HK-2 (cell line): ENCODE results near the gene FZD2.
A peak's percentile ranks its signal among the peaks of the same experiment; 100 is the strongest.
"Not testable (repeated sequence)": the region's sequence is repeated elsewhere in the genome, so short reads cannot be mapped to it uniquely, and the experiment has no call there.

ENCODE experiments used
- DNase-seq: peaks from one replicate; pipeline ENCODE4 v3.0.0-alpha.2; 2018; ENCODE audit not compliant: unreplicated experiment

Gene FZD2

GRCh38 chr17:44556832-44557606, at the start of gene FZD2:
Gene FZD2 (plus strand): TSS chr17:44557484. CDS start chr17:44557689, 205 bp downstream.
- DNase-seq, result peak; percentile 95

- DNase-seq, result not testable (repeated sequence)
These were observed 45.8 kb upstream of the FZD2 start for GRCh38 chr17:44511241-44512134.

DNA sequence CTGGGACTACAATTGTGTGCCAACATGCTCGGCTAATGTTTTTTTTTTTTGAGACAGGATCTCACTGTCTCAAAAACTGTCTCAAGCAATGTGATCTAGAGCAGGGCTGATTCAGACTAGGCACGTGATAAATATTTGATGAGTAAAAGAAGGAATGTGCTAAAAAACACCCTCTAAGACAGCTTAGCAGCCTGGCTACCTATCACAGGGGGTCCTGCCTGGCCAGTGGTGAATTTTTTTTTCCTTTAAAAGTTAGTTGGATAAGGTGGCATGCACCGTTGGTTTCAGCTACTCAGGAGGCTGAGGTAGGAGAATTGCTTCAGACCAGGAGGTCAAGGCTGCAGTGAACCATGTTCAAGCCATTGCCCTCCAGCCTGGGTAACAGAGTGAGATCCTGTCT, 39.3 kb upstream of the FZD2 start:
- peak; percentile 54 for DNase-seq

GRCh38 chr17:44522883-44523671, 34.2 kb upstream of the FZD2 start:
- no peak for DNase-seq

GRCh38 chr17:44523672-44523972, 33.7 kb upstream of the FZD2 start:
- DNase-seq, result no peak

DNA sequence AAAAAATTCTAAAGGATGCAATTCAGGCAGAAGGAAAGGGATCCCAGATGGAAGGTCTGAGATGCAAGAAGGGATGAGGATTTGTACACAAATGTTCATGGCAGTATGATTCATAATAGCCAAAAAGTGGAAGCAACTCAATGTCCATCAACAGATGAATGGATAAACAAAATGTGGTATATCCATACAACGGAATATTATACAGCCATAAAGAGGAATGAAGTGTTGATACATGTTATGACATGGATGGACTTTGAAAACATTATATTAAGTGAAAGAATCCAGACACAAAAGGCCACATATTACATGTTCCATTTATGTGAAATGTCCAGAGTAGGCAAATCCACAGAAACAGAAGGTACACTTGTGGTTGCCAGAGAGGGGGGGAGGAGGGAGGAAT, 30.2 kb upstream of the FZD2 start:
- no peak for DNase-seq

GRCh38 chr17:44527954-44528353, 29.3 kb upstream of the FZD2 start:
- no peak for DNase-seq

- DNase-seq, result no peak
These were observed 27.4 kb upstream of the FZD2 start for GRCh38 chr17:44529864-44530263.

- no peak for DNase-seq
These were observed 26.3 kb upstream of the FZD2 start for GRCh38 chr17:44530896-44531418.

GRCh38 chr17:44533533-44534246, 23.6 kb upstream of the FZD2 start:
- DNase-seq, result peak; percentile 92

DNA sequence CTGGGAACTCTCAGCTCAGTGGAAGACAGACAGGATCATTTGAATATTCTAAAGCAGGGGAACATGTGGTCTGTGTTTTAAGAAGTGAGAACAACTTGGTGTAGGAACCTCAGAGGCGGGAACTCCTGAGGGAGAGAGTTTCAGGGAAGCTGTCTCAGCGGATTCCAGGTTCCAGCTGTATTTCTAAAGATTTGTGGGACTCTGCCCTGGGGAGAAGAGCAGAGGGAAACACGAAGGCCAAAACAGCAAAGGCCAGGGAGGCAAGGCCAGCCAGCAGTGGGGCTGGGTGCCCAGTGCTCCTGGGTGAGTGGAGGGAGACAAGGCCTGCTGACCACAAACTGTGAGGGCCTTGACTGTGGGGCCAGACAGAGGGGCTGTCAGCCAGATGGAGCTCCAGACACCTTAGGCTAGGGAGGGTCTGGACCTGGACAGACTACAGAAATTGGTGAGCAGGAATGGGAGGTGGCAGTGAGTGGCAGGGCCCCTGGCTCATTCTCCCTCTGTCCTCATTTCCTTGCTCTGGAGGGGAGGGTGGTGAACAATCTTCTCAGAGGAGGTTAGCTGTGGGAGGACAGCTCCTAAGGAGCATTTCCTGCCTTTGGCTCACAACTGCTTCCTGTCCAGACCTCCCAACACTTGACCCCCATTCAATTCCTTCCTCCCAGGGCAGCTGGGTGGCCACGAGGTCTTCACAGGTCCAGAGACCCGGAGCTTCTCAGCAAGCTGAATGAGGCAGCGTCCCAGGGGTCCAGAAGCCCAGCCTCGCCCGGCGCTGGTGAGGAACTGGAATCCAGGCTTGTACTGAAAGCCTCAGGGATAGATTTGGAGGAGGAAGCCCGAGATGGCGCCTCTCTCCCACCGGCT, 21.0 kb upstream of the FZD2 start:
- no peak for DNase-seq

GRCh38 chr17:44537922-44538321, 19.4 kb upstream of the FZD2 start:
- not testable (repeated sequence) for DNase-seq

DNA sequence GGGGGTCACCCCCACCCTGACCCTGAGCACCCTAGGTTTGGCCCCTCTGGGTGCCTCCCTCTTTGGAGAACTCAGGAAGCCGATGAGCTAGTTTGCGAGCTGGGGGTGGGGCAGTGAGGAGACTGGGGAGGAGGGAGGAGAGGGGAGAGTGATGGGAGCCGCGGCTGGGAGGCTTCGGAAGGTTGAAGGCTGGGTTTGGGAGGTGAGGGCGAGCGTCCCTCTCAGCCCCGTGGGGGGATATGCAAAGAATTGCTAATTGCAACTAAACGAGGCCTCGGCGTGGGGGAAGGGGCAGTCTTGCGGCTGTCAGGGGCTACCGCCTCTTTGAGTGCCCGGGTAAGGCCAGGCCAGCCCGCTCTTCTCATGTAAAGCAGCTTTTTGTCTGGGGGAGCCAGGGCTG, 17.6 kb upstream of the FZD2 start:
- no peak for DNase-seq

GRCh38 chr17:44540246-44541084, 16.8 kb upstream of the FZD2 start:
- no peak for DNase-seq

- DNase-seq, result no peak
These were observed 15.3 kb upstream of the FZD2 start for GRCh38 chr17:44541884-44542581.

DNA sequence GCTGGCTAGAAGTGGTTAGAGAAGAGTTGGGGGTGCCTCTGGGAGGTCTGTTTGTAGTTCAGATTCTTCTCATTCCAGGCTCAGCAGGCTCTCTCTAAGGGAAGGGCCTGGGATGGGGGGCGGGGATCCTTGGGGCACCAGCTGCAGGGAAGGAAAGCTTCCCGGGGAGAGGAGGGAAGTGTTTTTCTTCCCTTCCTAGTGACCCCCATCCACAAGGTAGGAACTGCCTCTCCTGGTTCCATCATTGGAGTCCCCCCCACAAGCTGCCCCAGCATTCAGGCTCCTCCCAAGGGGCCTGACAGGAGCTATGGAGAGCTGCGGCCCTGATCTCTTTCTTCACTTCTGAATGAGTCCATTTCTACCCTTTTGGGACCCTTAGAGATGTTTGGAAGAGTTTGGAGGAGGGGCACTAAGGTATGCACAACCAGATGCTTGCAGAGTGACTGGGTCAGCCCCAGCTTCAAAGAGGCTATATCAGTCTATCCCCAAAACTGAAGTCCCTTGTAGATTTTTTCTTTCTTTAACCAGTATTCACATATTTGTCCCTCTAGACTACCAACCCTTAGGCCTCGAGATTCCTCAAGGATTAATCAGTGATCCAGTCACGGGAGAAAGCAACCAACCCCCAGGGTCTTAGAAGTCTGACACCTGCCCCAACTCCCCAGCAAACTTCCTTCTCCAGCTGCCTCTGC, 13.9 kb upstream of the FZD2 start:
- peak; percentile 81 for DNase-seq

- DNase-seq, result no peak
These were observed 13.3 kb upstream of the FZD2 start for GRCh38 chr17:44543905-44544523.
